Measurements from ENCODE around the gene AHCYL2.
"Not testable (repeated sequence)": the region's sequence is repeated elsewhere in the genome, so short reads cannot be mapped to it uniquely, and the experiment has no call there.

AHCYL2 gene

DNA sequence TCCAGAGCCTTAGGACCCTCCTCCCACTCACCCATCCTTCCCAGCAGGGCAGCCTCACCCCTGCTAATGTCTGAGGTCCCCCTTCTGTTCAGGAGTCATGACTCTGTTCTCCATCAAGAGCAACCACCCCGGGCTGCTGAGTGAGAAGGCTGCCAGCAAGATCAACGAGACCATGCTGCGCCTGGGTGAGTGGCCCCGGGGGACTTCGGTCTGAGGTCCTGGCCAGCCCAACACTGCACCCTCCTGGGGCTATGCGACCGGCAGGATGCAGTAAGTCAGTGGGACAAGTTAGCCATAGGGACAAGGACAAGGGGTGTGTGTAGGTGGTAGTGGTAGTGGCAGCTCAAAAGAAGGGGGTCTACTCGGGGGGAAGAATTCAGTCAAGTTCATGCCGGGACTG is 16.2 kb upstream of the AHCYL2 start:
- no peak overlapping the region for H3K4me3 ChIP-seq (ENCODE audit: low read depth, low read length)

DNA sequence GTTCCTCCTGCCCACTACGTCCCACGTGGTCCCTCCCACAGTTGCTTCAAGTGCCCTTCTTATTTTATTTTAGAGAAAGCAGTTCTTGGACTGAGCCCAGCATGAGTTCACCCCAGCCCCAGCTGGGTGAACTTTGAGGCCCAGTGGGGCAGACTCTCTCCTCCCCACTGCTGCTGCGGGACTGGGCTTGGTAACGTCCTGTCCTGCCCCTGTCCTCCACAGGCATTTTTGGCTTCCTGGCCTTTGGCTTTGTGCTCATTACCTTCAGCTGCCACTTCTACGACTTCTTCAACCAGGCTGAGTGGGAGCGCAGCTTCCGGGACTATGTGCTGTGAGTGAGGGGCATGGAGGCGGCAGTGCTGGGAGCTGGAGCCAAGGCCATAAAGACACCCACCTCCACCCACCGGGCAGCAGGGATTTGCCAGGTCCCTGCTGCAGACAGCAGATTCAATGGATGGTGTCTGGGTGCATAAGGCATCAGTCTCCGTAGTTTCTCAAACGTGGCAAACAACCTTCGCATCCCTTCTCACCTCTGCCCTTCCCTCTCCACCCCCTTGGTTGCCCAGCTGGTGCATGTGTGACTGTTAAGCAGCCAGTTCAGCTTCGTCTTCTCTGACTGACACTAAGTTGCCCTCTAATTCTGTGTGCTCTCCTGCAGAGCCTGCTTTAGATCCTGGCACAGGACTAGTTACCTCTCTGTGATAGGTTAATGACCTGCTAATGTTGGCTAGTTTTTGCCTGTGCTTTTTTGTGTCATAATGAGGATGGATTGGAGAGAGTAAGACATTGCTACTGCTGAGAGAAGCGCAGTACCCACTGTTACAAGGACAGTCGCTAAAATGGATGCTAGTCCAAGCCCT is 15.5 kb upstream of the AHCYL2 start:
- no peak overlapping the region for H3K4me3 ChIP-seq (ENCODE audit: low read depth, low read length)

DNA sequence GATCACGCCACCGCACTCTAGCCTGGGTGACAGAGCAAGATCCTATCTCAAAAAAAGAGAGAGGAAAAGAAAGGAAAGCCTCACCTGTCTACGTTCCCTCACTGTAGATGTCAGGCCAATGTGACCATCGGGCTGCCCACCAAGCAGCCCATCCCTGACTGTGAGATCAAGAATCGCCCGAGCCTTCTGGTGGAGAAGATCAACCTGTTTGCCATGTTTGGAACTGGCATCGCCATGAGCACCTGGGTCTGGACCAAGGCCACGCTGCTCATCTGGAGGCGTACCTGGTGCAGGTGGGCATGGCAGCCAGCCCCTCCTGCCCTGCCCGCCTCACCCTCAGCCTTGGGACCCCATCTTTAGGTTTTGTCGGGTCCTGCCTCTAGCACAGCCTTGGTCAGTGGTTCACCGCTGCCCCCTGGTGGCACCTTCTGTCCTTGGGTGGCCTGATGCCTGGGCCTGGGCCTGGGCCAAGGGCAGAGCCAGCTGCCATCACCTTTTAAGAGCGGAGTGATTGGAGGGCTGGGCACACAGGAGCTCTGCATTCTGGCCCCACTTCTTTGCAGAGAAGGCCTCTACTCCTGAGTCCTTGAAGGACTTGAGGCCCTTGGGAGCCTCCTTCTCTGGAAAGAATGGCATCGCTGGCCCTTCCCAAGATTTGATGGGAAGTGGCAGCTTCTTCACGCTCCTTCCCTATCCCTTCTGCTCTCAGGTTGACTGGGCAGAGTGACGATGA is 14.4 kb upstream of the AHCYL2 start:
- no peak overlapping the region for H3K4me3 ChIP-seq (ENCODE audit: low read depth, low read length)

GRCh38 chr7:129210989-129211312 is 13.9 kb upstream of the AHCYL2 start:
- no peak overlapping the region for H3K4me3 ChIP-seq (ENCODE audit: low read depth, low read length)

DNA sequence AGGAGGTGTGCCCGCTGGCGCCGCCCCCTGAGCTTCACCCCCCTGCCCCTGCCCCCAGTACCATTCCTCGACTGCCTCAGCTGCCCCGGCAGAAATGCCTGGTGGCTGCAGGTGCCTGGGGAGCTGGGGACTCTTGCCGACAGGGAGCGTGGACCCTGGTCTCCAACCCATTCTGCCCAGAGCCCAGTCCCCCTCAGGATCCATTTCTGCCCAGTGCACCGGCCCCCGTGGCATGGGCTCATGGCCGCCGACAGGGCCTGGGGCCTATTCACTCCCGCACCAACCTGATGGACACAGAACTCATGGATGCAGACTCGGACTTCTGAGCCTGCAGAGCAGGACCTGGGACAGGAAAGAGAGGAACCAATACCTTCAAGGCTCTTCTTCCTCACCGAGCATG is 12.7 kb upstream of the AHCYL2 start:
- no peak overlapping the region for H3K4me3 ChIP-seq (ENCODE audit: low read depth, low read length)

DNA sequence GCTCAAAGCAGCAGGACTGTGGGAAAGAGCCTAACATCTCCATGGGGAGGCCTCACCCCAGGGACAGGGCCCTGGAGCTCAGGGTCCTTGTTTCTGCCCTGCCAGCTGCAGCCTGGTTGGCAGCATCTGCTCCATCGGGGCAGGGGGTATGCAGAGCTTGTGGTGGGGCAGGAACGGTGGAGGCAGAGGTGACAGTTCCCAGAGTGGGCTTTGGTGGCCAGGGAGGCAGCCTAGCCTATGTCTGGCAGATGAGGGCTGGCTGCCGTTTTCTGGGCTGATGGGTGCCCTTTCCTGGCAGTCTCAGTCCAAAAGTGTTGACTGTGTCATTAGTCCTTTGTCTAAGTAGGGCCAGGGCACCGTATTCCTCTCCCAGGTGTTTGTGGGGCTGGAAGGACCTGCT is 12.2 kb upstream of the AHCYL2 start:
- no peak overlapping the region for H3K4me3 ChIP-seq (ENCODE audit: low read depth, low read length)

- no peak overlapping the region for H3K4me3 ChIP-seq (ENCODE audit: low read depth, low read length)
These were observed 11.0 kb upstream of the AHCYL2 start for GRCh38 chr7:129213828-129214227.

DNA sequence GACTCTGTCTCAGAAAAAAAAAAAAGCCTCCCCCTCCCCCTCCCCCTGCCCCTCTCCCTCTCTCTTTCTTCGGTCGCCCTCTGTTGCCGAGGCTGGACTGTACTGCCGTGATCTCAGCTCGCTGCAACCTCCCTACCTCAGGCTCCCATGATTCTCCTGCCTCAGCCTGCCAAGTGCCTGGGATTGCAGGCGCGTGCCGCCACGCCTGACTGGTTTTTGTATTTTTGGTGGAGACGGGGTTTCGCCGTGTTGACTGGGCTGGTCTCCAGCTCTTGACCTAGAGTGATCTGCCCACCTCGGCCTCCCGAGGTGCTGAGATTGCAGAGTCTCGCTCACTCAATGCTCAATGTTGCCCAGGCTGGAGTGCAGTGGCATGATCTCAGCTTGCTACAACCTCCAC is 9.1 kb upstream of the AHCYL2 start:
- not testable (repeated sequence) for H3K4me3 ChIP-seq (ENCODE audit: low read depth, low read length)

DNA sequence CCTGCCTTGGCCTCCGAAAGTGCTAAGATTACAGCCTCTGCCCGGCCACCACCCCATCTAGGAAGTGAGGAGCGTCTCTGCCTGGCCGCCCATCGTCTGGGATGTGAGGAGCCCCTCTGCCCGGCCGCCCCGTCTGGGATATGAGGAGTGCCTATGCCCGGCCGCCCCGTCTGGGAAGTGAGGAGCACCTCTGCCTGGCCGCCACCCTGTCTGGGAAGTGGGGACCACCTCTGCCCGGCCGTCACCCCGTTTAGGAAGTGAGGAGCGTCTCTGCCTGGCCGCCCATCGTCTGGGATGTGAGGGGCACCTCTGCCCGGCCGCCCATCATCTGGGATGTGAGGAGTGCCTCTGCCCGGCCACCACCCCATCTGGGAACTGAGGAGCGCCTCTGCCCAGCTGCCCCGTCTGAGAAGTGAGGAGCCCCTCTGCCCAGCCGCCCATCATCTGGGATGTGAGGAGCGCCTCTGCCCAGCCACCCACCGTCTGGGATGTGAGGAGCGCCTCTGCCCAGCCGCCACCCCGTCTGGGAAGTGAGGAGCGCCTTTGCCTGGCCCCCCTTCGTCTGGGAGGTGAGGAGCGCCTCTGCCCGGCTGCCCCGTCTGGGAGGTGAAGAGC is 8.6 kb upstream of the AHCYL2 start:
- not testable (repeated sequence) for H3K4me3 ChIP-seq (ENCODE audit: low read depth, low read length)

GRCh38 chr7:129216821-129217416 is 7.9 kb upstream of the AHCYL2 start:
- H3K4me3 ChIP-seq (ENCODE audit: low read depth, low read length): not testable (repeated sequence)

GRCh38 chr7:129218514-129219062 is 6.2 kb upstream of the AHCYL2 start:
- H3K4me3 ChIP-seq (ENCODE audit: low read depth, low read length): no peak overlapping the region

DNA sequence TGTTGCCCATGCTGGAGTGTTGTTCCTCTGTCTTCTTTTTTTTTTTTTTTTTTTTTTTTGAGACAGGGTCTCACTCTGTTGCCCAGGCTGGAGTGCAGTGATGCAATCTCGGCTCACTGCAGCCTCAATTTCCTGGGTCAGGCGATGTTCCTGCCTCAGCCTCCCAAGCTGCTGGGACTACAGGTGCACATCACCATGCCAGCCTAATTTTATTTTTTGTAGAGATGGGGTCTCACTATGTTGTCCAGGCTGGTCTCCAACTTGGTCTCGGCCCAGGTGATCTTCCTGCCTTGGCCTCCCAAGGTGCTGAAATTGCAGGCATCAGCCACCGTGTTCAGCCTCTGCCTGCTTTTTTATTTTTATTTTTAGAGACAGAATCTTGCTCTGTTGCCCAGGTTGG is 5.7 kb upstream of the AHCYL2 start:
- H3K4me3 ChIP-seq (ENCODE audit: low read depth, low read length): not testable (repeated sequence)

- H3K4me3 ChIP-seq (ENCODE audit: low read depth, low read length): no peak overlapping the region
These were observed 2.8 kb upstream of the AHCYL2 start for GRCh38 chr7:129222064-129222463.

GRCh38 chr7:129225206-129225930 is 538 bp downstream of the AHCYL2 start:
- H3K4me3 ChIP-seq (ENCODE audit: low read depth, low read length): peak overlapping the region; percentile 92

DNA sequence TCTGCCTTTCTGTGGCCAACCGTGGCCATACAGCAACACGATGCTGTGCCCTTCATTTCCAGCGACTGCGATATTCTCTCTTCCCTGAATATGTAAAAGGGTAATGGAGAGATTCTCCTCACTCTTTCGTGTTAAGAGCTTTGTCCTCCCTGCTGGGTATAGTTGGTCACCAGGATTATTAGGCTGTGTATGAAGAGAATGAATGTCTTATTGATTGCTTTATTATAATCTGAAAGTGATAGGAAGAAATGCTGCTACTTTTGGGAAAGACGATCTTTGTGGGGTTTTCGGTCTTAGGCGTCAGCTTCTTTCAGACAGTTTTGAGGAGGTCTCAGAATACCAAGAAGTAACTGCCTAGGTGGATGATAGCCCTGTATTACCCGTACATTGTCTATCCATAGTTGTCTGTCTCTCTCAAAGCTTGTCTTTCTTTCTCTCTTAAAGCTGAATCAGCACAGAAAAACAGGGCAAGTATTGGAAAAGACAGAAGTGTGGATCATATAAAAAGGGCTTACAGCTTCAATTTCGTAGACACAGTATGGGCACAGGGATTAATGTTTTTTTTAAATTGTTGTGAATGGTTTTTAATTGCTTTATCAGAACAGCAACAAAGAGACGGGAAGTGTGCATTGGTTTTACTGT is 1.2 kb downstream of the AHCYL2 start:
- peak overlapping the region; percentile 92 for H3K4me3 ChIP-seq (ENCODE audit: low read depth, low read length)

- no peak overlapping the region for H3K4me3 ChIP-seq (ENCODE audit: low read depth, low read length)
These were observed 3.1 kb downstream of the AHCYL2 start for GRCh38 chr7:129227646-129228578.

DNA sequence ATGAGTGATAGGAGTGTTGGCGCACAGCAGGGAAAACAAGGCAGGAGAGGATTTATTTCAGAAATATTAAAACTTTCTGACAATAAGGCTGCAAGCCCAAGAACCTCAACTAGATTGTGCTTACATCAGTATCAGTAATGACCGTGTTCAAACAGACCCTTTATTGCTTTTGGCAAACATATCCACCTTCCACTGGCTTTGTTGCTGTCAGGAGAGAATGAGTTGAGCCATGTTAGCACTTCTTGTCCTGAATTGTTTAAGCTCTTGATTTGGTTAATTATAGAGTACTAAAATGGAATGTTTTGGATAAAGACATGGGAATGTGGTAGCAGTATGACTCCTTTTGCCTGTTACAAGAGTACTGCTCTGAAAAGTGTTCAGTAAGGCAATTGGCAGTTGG is 3.8 kb downstream of the AHCYL2 start:
- no peak overlapping the region for H3K4me3 ChIP-seq (ENCODE audit: low read depth, low read length)

DNA sequence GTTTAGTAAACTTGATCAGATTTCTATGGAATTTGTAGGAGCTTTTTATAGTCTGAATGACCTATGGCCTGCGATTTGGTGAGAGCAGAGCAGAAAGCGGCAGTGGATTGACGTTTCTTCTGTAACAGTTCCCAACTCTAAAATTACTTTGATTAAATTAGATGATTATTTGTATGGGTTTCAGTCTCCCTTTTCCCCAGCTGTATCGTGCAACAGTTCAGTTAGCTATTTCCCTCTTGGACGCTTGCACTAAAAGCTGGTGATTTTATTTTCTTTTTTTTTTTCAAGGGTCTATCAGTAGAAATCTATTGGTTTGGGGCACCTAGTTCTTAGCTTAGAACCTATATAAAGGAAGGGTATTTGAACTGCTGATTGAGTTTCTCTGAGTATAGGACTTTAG is 6.8 kb downstream of the AHCYL2 start:
- no peak overlapping the region for H3K4me3 ChIP-seq (ENCODE audit: low read depth, low read length)

DNA sequence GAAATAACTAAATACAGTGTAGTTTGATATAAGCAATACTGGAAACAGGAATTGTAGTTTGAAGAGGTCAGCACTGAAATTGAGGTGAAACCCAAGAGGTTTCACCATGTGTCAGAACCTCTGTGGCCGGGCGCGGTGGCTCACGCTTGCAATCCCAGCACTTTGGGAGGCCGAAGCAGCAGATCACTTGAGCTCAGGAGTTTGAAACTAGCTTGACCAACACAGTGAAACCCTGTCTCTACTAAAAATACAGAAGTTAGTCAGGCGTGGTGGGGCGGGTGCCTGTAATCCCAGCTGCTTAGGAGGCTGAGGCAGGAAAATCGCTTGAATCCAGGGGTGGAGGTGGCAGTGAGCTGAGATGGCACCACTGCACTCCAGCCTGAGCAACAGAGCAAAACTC is 13.7 kb downstream of the AHCYL2 start:
- no peak overlapping the region for H3K4me3 ChIP-seq (ENCODE audit: low read depth, low read length)
